SU-DHL-6 (cell line): ENCODE data around the gene RFC2.

Experiments
- H2AFZ ChIP-seq: fragments of 200-600 bp; sonication (generic); 2 replicates; pipeline ENCODE4 v1.6.1; 2014; ENCODE audit warnings: low read depth, mild to moderate bottlenecking, moderate library complexity, mixed read lengths, antibody characterized with exemption, low read length; ENCODE audit not compliant: severe bottlenecking
- H3F3A ChIP-seq: fragments of 200-600 bp; shearing (Covaris generic); 2 replicates; pipeline ENCODE4 v1.6.0; 2016; ENCODE audit warnings: antibody characterized with exemption, mild to moderate bottlenecking; ENCODE audit not compliant: insufficient read depth
- H3K27ac ChIP-seq: fragments of 200-600 bp; sonication (generic); 2 replicates; pipeline ENCODE4 v1.5.1; 2016; ENCODE audit warnings: low read depth, mild to moderate bottlenecking, low read length, moderate library complexity, mixed read lengths
- H3K27me3 ChIP-seq: fragments of 200-600 bp; sonication (generic), shearing (Covaris generic); 2 replicates; pipeline ENCODE4 v1.6.0; 2014; ENCODE audit warnings: mild to moderate bottlenecking, low read length
- H3K36me3 ChIP-seq: fragments of 200-600 bp; sonication (generic); 2 replicates; pipeline ENCODE4 v1.6.1; 2014; ENCODE audit warnings: mild to moderate bottlenecking, low read length, mixed read lengths
- H3K4me2 ChIP-seq: fragments of 300-600, 200-600 bp; shearing (Covaris generic), sonication (generic); 2 replicates; pipeline ENCODE4 v1.6.0; 2014; ENCODE audit warnings: low read length, low read depth, mild to moderate bottlenecking; ENCODE audit not compliant: poor library complexity, severe bottlenecking
- H3K4me3 ChIP-seq: fragments of 200-600 bp; sonication (generic); 2 replicates; pipeline ENCODE4 v1.5.1; 2014; ENCODE audit warnings: antibody characterized with exemption, low read length, mild to moderate bottlenecking, mixed read lengths; ENCODE audit not compliant: insufficient read depth, poor library complexity, severe bottlenecking
- H3K79me2 ChIP-seq: fragments of 200-600 bp; sonication (generic); 2 replicates; pipeline ENCODE4 v1.6.1; 2014; ENCODE audit warnings: mild to moderate bottlenecking, low read length, moderate library complexity; ENCODE audit not compliant: insufficient read depth
- H3K9ac ChIP-seq: fragments of 200-600 bp; sonication (generic); 2 replicates; pipeline ENCODE4 v1.7.0; 2014; ENCODE audit warnings: mild to moderate bottlenecking, low read length
- H3K9me2 ChIP-seq: fragments of 200-600 bp; sonication (generic); replicated peaks from 2 replicates; pipeline ENCODE4 v1.6.1; 2014; ENCODE audit warnings: low read length; ENCODE audit not compliant: insufficient read depth
- H3K9me3 ChIP-seq: fragments of 200-600 bp; sonication (generic); 2 replicates; pipeline ENCODE4 v1.6.1; 2014; ENCODE audit warnings: low read length, mixed read lengths; ENCODE audit not compliant: insufficient read depth
- H4K20me1 ChIP-seq: fragments of 200-600 bp; sonication (generic); 2 replicates; pipeline ENCODE4 v1.6.1; 2014; ENCODE audit warnings: low read depth, mild to moderate bottlenecking, antibody characterized with exemption, low read length, moderate library complexity, mixed read lengths
- EZH2phosphoT487 ChIP-seq: fragments of 200-600 bp; sonication (generic), shearing (Covaris generic); conservative IDR thresholded peaks from 2 replicates; pipeline ENCODE4 v1.6.1; 2018; ENCODE audit warnings: mild to moderate bottlenecking, antibody characterized with exemption, low read length, moderate library complexity, mixed read lengths
- TF ChIP-seq, protein P1 (sequence below): fragments of 200-600 bp; sonication (generic); IDR thresholded peaks from one replicate; pipeline ENCODE4 v1.5.1; 2017; ENCODE audit warnings: antibody characterized with exemption, mild to moderate bottlenecking, low read length, moderate library complexity; ENCODE audit not compliant: insufficient read depth, poor library complexity, severe bottlenecking

RFC2 gene

GRCh38 chr7:74299401-74299800 lies 45.2 kb upstream of the RFC2 start:
- H3F3A ChIP-seq = no peaks in the 10 kb centered on the region
- H3K9me3 ChIP-seq = no peaks in the 10 kb centered on the region
- H3K9ac ChIP-seq = no peak overlapping the region
- TF ChIP-seq, protein P1, sequence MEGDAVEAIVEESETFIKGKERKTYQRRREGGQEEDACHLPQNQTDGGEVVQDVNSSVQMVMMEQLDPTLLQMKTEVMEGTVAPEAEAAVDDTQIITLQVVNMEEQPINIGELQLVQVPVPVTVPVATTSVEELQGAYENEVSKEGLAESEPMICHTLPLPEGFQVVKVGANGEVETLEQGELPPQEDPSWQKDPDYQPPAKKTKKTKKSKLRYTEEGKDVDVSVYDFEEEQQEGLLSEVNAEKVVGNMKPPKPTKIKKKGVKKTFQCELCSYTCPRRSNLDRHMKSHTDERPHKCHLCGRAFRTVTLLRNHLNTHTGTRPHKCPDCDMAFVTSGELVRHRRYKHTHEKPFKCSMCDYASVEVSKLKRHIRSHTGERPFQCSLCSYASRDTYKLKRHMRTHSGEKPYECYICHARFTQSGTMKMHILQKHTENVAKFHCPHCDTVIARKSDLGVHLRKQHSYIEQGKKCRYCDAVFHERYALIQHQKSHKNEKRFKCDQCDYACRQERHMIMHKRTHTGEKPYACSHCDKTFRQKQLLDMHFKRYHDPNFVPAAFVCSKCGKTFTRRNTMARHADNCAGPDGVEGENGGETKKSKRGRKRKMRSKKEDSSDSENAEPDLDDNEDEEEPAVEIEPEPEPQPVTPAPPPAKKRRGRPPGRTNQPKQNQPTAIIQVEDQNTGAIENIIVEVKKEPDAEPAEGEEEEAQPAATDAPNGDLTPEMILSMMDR = no peak
- TF ChIP-seq EZH2phosphoT487 = no peak
- H3K4me3 ChIP-seq = no peak overlapping the region
- H3K79me2 ChIP-seq = no peaks in the 10 kb centered on the region
- no peak overlapping the region for H2AFZ ChIP-seq
- no peaks in the 10 kb centered on the region for H4K20me1 ChIP-seq
- H3K4me2 ChIP-seq = no peak overlapping the region
- no peaks in the 10 kb centered on the region for H3K36me3 ChIP-seq
- no peaks in the 10 kb centered on the region for H3K27me3 ChIP-seq
- H3K27ac ChIP-seq = no peak overlapping the region
- H3K9me2 ChIP-seq = no peaks in the 10 kb centered on the region

DNA sequence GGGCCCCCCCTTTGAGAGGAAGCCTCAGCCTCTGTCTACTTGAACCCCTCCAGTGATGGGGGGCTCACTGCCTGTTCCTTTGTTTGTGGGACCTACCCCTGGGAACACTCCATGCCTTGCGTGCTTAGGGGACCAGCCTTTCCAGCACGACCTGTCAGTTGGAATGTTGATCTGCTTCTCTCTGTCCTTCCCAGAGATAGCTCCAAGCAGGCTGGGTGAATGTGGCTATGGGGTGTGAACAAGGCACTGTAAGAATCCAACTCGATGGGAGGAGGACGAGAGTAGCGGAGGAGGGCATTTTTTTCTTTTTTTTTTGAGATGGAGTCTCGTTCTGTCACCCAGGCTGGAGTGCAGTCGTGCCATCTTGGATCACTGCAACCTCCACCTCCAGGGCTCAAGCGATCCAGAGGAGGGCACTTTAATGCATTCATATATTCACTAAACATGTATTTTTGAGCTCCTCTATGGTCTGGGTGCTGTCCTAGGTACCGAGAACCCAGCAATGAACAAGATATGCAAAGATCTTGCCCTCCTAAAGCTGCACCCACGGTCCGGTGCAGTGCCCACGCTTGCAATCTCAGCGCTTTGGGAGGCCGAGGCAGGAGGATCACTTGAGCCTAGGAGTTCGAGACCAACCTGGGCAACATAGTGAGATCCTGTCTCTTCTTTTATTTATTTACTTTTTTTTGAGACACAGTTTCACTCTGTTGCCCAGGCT lies 43.5 kb upstream of the RFC2 start:
- Histone ChIP-seq H3K9me2 (no peaks in the 10 kb centered on the region), H3K36me3 (no peaks in the 10 kb centered on the region), H3K9ac (no peak overlapping the region), H3K79me2 (no peaks in the 10 kb centered on the region), H4K20me1 (no peaks in the 10 kb centered on the region), H3K9me3 (no peaks in the 10 kb centered on the region), H3K4me3 (no peak overlapping the region), H3K27ac (no peak overlapping the region), H2AFZ (no peak overlapping the region), H3K4me2 (no peak overlapping the region), H3F3A (no peaks in the 10 kb centered on the region), H3K27me3 (no peaks in the 10 kb centered on the region)
- TF ChIP-seq, protein P1 = no peak
- no peak for TF ChIP-seq EZH2phosphoT487

DNA sequence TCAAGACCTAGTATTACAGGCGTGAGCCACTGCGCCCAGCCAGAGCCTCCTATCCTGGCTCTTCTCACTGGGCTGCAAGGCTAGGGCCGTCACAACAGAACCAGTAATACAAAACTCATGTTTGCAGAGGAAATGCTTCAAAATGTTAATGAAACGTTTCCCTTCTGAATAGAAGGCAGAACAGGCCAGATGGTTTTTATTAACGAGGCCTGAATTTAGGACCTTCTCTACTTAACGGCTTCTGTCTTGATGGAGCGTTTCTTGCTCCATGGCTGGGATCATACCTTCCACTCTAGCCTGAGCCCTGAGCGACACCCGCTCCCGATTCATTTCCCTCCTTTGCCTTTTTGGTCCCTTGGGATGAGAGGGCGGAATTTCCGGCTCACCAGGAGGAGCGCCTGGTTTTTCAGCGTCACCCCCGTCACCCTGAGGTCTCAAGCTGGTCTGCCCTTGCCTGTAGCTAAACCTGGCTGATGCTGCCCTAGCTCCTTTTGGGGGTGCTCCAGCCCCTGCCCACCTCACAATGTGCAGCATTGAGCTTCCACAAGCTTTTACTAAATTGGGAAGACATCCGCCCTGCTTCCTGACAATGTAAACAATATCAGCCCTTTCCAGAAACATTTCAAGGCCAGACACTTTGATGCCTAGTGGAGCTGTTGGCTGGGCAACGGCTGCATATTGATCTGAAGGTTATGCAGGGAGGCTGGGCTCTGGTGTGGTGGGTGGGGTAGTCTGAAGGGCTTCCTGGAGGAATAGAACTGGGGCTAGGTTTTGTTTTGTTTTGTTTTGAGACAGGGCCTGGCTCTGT lies 40.2 kb upstream of the RFC2 start:
- Histone ChIP-seq H3K36me3 (no peaks in the 10 kb centered on the region), H3K9ac (no peak overlapping the region), H3K27me3 (no peaks in the 10 kb centered on the region), H3K27ac (no peak overlapping the region), H2AFZ (no peak overlapping the region), H3K9me2 (no peaks in the 10 kb centered on the region), H3K4me2 (no peak overlapping the region), H3K79me2 (no peaks in the 10 kb centered on the region), H3K4me3 (no peak overlapping the region), H4K20me1 (no peaks in the 10 kb centered on the region), H3F3A (no peaks in the 10 kb centered on the region), H3K9me3 (no peaks in the 10 kb centered on the region)
- TF ChIP-seq, protein P1 = no peak
- no peak for TF ChIP-seq EZH2phosphoT487
